ENCODE data around the gene STX18. TPM values are rescaled to one million over a fixed set of nuclear protein-coding genes. Genes with fewer than 3 reads are reported as not detected.

The STX18 gene
- total RNA-seq, 1 experiment from 2014 or later = 18.5 TPM

DNA sequence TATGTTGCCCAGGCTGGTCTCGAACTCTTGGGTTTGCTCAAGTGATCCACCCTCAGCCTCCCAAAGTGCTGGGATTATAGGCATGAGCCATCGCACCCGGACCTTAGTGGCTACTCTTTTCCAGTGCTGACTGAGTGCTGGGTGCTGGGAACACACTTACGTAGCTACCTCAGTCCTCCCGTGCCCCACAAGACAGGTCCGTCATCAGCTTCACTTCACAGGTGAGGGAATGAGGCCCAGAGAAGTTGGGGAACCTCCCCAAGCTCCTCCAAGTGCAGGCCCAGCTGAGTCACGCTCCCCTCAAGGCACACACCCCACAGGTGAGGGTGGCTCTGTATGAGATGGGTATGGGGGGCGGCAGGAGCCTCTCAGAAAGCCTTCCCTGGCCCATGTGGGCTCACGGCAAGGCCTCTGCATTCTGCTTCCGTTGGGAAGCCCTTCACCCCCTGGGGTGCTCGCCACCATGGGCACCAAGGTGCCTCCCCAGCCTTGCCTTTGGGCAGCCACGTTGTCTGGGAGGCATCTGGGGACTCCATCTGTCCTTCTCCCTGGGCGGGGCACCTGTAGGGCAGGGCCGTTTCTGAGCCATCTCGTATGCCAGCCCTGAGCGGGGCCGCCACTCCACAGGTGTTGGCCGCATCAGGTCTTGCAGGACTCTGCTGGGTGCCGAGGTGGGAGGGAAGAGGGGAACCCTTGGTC, 126.6 kb downstream of the STX18 start:
- POLR2A ChIA-PET = no interaction called here

DNA sequence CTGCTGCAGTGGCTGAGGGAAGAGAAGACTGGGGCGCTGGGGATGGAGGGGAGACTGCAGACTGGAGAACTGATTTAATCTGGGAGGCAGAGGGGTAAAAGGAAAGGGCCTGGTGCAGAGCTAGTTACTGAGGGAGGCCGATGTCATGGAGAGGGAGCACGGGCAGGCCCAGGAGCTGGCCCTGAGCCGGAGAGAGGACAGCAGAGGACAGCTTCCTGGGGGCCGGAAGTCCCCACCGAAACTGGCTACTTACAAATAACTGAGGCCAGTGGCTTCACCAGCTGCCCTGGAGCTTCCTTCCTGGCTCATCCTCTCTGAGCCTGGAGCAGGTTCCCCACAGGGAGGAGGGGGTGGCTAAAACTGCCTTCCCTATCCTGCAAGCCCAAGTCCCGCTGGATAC, 128.0 kb downstream of the STX18 start:
- H2AFZ ChIP-seq (ENCODE audit: low read depth, low read length, poor library complexity, severe bottlenecking) = no peak overlapping the region
- H3K4me3 ChIP-seq (replicated peaks in 1 of 2; ENCODE audit: low read depth in 1 of 2, low read length in 2 of 2) = no peak overlapping the region
- BruUV-seq (replicated peaks) = no TSS peak
- H3K9ac ChIP-seq (ENCODE audit: low read length) = no peak overlapping the region
- DNase-seq (ENCODE audit: low read depth, low spot score) (no peak), ATAC-seq (no peak)
- H3K79me2 ChIP-seq (ENCODE audit: insufficient read depth, low read length) = no peaks in the 10 kb centered on the region
- ChIA-PET CTCF (no interaction called here), RAD21 (ENCODE audit: low non-redundant PET in 1 of 2, low total read pairs in 2 of 2, uncharacterized antibody in 2 of 2, unreplicated experiment in 2 of 2) (no interaction called here), POLR2A (no interaction called here)
- no peaks in the 10 kb centered on the region for H3K9me2 ChIP-seq (ENCODE audit: insufficient read depth)
- H3K36me3 ChIP-seq (ENCODE audit: control insufficient read depth in 1 of 2, insufficient read depth in 2 of 2, low read length in 2 of 2) = 0 out of 4 replicates have a peak, but pooled peaks cover 0 to under 1% of the 10 kb centered on the region in 2 experiments
- no peak overlapping the region for H3K4me2 ChIP-seq (ENCODE audit: low read length)
- no peak overlapping the region for H3K27ac ChIP-seq (ENCODE audit: low read depth, low read length)
- intact Hi-C loops (cut with micrococcal nuclease) = no loop called here
- no peaks in the 10 kb centered on the region for H3K27me3 ChIP-seq (ENCODE audit: insufficient read depth, low read length)
- H3K4me1 ChIP-seq (ENCODE audit: control insufficient read depth in 1 of 2, insufficient read depth in 2 of 2, low read length in 2 of 2) = peaks cover 3 to 4% of the 10 kb centered on the region in 2 experiments; a peak in 3 of 4 replicates
- H3K9me3 ChIP-seq (ENCODE audit: control insufficient read depth in 1 of 2, insufficient read depth in 1 of 2, low read depth in 1 of 2, low read length in 2 of 2) = no peaks in the 10 kb centered on the region
- no peaks in the 10 kb centered on the region for H4K20me1 ChIP-seq (ENCODE audit: insufficient read depth)
- no peak for TF ChIP-seq TCF7L2 (IDR thresholded peaks at IDR 0.05; ENCODE audit: borderline replicate concordance, extremely low read depth, insufficient read depth, insufficient read length)
- no peak for TF ChIP-seq EZH2phosphoT487 (IDR thresholded peaks at IDR 0.05; ENCODE audit: borderline replicate concordance)
- no peak for TF ChIP-seq JUND (IDR thresholded peaks at IDR 0.05)
- TF ChIP-seq, protein P1, sequence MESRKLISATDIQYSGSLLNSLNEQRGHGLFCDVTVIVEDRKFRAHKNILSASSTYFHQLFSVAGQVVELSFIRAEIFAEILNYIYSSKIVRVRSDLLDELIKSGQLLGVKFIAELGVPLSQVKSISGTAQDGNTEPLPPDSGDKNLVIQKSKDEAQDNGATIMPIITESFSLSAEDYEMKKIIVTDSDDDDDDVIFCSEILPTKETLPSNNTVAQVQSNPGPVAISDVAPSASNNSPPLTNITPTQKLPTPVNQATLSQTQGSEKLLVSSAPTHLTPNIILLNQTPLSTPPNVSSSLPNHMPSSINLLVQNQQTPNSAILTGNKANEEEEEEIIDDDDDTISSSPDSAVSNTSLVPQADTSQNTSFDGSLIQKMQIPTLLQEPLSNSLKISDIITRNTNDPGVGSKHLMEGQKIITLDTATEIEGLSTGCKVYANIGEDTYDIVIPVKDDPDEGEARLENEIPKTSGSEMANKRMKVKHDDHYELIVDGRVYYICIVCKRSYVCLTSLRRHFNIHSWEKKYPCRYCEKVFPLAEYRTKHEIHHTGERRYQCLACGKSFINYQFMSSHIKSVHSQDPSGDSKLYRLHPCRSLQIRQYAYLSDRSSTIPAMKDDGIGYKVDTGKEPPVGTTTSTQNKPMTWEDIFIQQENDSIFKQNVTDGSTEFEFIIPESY (IDR thresholded peaks at IDR 0.05; ENCODE audit: extremely low read depth, insufficient replicate concordance, low read length) = no peak
- TF ChIP-seq, protein P2, sequence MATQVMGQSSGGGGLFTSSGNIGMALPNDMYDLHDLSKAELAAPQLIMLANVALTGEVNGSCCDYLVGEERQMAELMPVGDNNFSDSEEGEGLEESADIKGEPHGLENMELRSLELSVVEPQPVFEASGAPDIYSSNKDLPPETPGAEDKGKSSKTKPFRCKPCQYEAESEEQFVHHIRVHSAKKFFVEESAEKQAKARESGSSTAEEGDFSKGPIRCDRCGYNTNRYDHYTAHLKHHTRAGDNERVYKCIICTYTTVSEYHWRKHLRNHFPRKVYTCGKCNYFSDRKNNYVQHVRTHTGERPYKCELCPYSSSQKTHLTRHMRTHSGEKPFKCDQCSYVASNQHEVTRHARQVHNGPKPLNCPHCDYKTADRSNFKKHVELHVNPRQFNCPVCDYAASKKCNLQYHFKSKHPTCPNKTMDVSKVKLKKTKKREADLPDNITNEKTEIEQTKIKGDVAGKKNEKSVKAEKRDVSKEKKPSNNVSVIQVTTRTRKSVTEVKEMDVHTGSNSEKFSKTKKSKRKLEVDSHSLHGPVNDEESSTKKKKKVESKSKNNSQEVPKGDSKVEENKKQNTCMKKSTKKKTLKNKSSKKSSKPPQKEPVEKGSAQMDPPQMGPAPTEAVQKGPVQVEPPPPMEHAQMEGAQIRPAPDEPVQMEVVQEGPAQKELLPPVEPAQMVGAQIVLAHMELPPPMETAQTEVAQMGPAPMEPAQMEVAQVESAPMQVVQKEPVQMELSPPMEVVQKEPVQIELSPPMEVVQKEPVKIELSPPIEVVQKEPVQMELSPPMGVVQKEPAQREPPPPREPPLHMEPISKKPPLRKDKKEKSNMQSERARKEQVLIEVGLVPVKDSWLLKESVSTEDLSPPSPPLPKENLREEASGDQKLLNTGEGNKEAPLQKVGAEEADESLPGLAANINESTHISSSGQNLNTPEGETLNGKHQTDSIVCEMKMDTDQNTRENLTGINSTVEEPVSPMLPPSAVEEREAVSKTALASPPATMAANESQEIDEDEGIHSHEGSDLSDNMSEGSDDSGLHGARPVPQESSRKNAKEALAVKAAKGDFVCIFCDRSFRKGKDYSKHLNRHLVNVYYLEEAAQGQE (IDR thresholded peaks at IDR 0.05; ENCODE audit: low read depth) = no peak

More for the DNA sequence above, 126.6 kb downstream of the STX18 start:
- Histone ChIP-seq H3K27ac (ENCODE audit: low read depth, low read length) (no peak overlapping the region), H3K4me1 (ENCODE audit: control insufficient read depth in 1 of 2, insufficient read depth in 2 of 2, low read length in 2 of 2) (no peaks in the 10 kb centered on the region), H3K4me3 (replicated peaks in 1 of 2; ENCODE audit: low read depth in 1 of 2, low read length in 2 of 2) (no peak overlapping the region), H2AFZ (ENCODE audit: low read depth, low read length, poor library complexity, severe bottlenecking) (no peak overlapping the region), H3K27me3 (ENCODE audit: insufficient read depth, low read length) (no peaks in the 10 kb centered on the region), H3K9me2 (ENCODE audit: insufficient read depth) (no peaks in the 10 kb centered on the region), H3K79me2 (ENCODE audit: insufficient read depth, low read length) (no peaks in the 10 kb centered on the region), H3K9me3 (ENCODE audit: control insufficient read depth in 1 of 2, insufficient read depth in 1 of 2, low read depth in 1 of 2, low read length in 2 of 2) (no peaks in the 10 kb centered on the region), H4K20me1 (ENCODE audit: insufficient read depth) (no peaks in the 10 kb centered on the region), H3K36me3 (ENCODE audit: control insufficient read depth in 1 of 2, insufficient read depth in 2 of 2, low read length in 2 of 2) (peaks cover 6 to 8% of the 10 kb centered on the region in 2 experiments; a peak in 1 of 4 replicates), H3K9ac (ENCODE audit: low read length) (no peak overlapping the region), H3K4me2 (ENCODE audit: low read length) (no peak overlapping the region)
- intact Hi-C loops (cut with micrococcal nuclease) = no loop called here
- ChIA-PET CTCF (no interaction called here), RAD21 (ENCODE audit: low non-redundant PET in 1 of 2, low total read pairs in 2 of 2, uncharacterized antibody in 2 of 2, unreplicated experiment in 2 of 2) (no interaction called here)
- no peak for DNase-seq (ENCODE audit: low read depth, low spot score)
- TF ChIP-seq EZH2phosphoT487 (IDR thresholded peaks at IDR 0.05; ENCODE audit: borderline replicate concordance) (no peak), YY1 (IDR thresholded peaks at IDR 0.05; ENCODE audit: extremely low read depth, insufficient replicate concordance, low read depth, low read length) (no peak), CEBPB (IDR thresholded peaks at IDR 0.05; ENCODE audit: low read depth) (no peak), SRF (IDR thresholded peaks at IDR 0.05; ENCODE audit: low read depth) (no peak), RAD21 (IDR thresholded peaks at IDR 0.05; ENCODE audit: low read depth) (no peak), ZFX (IDR thresholded peaks at IDR 0.05) (no peak)
- TF ChIP-seq, protein P3, sequence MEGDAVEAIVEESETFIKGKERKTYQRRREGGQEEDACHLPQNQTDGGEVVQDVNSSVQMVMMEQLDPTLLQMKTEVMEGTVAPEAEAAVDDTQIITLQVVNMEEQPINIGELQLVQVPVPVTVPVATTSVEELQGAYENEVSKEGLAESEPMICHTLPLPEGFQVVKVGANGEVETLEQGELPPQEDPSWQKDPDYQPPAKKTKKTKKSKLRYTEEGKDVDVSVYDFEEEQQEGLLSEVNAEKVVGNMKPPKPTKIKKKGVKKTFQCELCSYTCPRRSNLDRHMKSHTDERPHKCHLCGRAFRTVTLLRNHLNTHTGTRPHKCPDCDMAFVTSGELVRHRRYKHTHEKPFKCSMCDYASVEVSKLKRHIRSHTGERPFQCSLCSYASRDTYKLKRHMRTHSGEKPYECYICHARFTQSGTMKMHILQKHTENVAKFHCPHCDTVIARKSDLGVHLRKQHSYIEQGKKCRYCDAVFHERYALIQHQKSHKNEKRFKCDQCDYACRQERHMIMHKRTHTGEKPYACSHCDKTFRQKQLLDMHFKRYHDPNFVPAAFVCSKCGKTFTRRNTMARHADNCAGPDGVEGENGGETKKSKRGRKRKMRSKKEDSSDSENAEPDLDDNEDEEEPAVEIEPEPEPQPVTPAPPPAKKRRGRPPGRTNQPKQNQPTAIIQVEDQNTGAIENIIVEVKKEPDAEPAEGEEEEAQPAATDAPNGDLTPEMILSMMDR (IDR thresholded peaks at IDR 0.05 in 2 of 3, conservative IDR thresholded peaks at IDR 0.05 in 1 of 3; ENCODE audit: borderline replicate concordance in 1 of 3, insufficient read depth in 1 of 3, low read depth in 2 of 3, low read length in 2 of 3) = no peak
- BruUV-seq (replicated peaks) = no TSS peak
- ATAC-seq = no peak
